CD4-positive, alpha-beta T cell treated with Interleukin-10 for 1 hour (primary cell): Measurements from ENCODE around the gene MRRF.

Experiments
- DNase-seq: peaks from one replicate; pipeline ENCODE4 v3.0.0-alpha.2; 2020

The MRRF gene

DNA sequence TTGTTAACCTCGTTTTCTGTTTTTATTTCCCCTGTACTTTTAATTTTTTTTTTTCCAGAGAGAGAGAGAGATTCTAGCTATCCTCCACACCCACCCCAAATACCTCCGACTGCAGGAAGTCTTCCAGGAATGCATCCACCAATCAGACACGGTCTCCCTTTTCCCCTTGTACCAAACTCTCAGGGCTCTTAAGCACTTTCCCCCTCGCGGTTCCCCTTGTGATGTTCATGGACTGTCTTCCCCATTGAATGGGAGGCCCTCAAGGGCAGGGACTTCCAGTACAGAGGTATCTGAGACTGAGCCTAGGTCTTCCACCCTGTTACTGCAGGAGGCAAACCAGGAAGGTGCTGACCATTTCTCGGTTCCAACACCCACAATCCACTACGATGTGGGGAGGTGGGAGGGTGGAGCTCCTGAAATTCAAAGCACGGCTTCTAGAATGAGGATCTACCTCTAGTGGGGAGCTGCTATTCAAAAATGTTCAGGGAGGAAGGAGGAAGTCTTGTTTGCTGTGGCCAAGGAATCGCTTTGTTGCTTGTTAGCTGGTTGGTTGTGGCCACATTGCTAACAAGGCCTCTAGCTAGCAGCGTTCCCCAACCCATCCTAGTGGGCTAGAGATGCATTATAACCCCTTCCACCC lies 68.6 kb downstream of the MRRF start:
- DNase-seq: no peak

- DNase-seq: no peak
Observed at GRCh38 chr9:122334916-122335315, 70.2 kb downstream of the MRRF start.

DNA sequence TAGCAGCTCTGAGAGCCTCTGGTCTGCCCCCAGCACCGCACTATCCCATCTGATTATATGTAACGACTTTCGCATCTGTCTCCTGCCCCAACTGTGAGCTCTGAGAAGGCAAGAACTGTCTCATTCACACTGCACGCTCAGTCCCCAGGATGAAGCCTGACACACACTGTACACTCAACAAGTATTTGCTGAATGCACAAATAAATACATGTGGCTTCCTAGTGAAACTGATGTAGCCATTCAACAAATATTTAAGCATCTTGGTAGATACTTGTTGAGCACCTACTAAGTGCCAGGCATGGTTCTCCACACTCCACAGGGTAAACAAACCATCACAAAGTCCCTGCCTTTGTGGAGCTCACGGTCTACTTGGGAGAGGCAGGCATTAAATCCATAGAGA lies 71.5 kb downstream of the MRRF start:
- DNase-seq: no peak

- DNase-seq: no peak
Observed at GRCh38 chr9:122336866-122337555, 72.3 kb downstream of the MRRF start.

GRCh38 chr9:122337556-122337929 lies 72.9 kb downstream of the MRRF start:
- no peak for DNase-seq

GRCh38 chr9:122338536-122338935 lies 73.9 kb downstream of the MRRF start:
- DNase-seq: no peak

GRCh38 chr9:122338994-122339393 lies 74.3 kb downstream of the MRRF start:
- no peak for DNase-seq

GRCh38 chr9:122339579-122339978 lies 74.9 kb downstream of the MRRF start:
- DNase-seq: no peak

DNA sequence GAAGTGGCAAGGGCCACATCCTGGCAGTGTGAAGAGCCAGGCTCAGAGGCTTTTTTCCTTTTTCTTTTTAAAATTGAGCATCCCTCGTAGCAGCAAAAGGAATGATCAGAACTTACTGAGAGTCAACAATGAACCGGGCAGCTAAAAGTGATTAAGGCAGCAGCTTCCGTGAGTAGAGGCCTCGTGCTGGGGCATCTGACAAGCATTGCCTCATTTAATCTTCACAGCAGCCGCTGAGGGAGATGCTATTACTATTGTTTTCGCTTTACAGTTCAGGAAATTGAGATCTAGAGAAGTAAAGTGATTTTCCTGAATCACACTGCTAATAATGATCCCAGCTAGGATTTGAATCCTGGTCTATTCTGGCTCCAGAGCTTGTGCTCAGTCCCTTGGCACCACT lies 75.5 kb downstream of the MRRF start:
- DNase-seq: no peak

- DNase-seq: no peak
Observed at GRCh38 chr9:122342323-122343050, 77.8 kb downstream of the MRRF start.

DNA sequence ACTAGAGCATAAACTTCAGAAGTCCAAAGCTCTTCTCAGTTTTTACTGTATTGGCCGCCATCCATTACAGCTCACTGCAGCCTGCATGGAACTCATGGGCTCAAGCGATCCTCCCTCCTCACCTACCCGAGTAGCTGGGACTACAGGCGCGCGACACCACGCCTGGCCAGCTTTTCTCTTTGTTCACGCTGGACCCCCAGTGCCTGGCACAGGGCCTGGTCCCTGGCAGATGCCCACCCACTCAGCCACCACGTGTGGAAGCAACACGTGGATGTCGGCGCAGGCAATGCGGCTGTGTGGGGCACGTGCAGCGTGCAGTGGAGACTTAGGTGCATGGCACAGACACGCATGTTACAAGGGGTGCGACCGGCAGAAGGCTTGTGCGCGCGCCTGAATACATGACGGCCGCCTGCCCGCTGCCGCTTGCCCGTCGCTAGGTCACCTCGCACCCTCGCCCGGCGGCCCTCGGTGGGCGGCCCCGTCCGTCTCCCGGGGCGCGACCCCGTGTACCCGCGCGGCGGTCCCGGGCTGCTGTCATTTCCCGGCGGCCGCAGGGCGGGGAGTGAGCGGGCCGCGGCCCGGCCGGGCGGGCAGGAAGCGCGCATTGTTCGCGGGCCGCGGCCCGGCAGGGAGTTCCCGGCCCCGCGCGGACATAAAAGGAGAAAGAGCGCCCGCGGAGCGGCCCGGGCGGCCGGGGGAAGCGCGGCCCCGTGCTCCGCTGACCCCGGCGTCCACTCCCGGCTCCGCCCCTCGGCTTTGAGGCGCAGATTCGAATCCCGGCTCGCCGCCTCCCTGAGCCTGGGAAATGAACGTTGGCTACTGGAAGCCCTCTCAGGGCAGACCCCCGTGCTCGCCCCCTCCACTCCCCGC lies 82.0 kb downstream of the MRRF start:
- peak; percentile 6 for DNase-seq

GRCh38 chr9:122347348-122348287 lies 82.9 kb downstream of the MRRF start:
- DNase-seq: no peak

GRCh38 chr9:122348288-122348777 lies 83.7 kb downstream of the MRRF start:
- no peak for DNase-seq

DNA sequence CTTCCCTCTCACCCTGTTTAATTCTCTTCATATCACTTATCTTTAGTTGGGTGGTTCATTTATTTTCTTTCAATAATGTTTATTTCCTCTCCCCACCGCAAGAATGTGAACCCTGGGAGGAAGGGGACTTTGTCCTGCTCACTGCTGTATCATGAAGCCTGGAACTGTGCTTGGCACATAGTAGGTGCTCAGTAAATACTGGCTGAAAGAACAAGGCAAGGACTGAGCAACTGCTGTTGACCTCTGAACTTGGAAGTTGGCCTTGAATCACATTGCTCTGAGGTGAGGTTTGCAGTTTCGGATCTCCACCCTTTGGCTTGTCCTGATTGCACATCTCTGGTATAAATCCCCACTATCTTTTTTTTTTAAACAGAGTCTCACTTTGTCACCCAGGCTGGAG lies 84.1 kb downstream of the MRRF start:
- no peak for DNase-seq

- no peak for DNase-seq
Observed at GRCh38 chr9:122349201-122349600, 84.5 kb downstream of the MRRF start.

DNA sequence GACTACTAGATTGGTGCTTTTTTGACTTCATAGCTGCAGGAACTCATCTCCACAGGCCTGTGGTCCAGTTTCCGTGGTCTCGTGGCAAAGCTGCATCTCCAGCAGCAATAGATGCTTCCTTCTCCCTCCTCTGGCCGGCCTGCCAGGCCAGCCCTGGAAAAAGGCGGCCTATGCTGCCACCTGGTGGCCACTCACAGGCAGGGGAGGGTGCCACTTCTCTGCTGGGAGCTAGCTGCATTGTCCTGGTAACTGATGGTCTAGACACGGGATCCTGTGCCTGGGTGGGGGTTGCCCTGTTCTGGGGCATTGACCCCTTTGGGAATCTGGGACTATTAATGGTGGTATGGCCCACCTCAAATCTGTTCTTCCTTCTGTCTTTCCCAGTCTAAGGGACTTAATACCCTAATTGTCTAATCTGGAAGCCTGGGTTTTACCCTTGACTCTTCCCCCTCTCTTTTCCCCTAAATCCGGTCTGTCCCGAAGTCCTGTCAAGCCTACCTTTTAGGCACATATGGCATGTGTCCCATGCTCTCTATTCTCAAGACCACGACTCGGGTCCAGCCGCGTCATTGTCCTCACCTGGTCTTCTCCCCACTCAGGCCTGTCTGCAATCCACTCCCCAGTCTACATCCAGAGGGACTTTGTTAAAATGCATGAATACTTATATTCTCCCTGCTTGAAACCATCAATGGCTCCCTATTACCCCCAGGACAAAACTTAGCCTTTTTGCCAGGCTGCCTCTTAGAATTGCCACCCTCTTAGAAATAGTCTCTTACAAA lies 86.1 kb downstream of the MRRF start:
- DNase-seq: peak; percentile 74

GRCh38 chr9:122354536-122355199 lies 90.0 kb downstream of the MRRF start:
- DNase-seq: no peak

GRCh38 chr9:122355336-122355875 lies 90.7 kb downstream of the MRRF start:
- no peak for DNase-seq

GRCh38 chr9:122356627-122357026 lies 91.9 kb downstream of the MRRF start:
- no peak for DNase-seq

GRCh38 chr9:122360891-122361290 lies 96.2 kb downstream of the MRRF start:
- DNase-seq: no peak
